Stomach (tissue), 4 donors: ENCODE data around the gene NEK6.

Source experiments
- EP300 ChIP-seq: sonication (generic); formaldehyde crosslinking; IDR thresholded peaks from one replicate; pipeline ENCODE4 v1.6.1; 2017; ENCODE audit warnings: antibody characterized with exemption
- POLR2A ChIP-seq, 4 donors: fragments of 450-650 bp; IDR thresholded peaks; one replicate each; pipeline ENCODE4 v1.6.1; 2016; ENCODE audit warnings: antibody characterized with exemption in 4 of 4, control low read depth in 2 of 4, mild to moderate bottlenecking in 1 of 4, moderate library complexity in 1 of 4
- POLR2AphosphoS5 ChIP-seq, 3 donors: sonication (generic); formaldehyde crosslinking; IDR thresholded peaks; one replicate each; pipeline ENCODE4 v1.6.1; 2016; ENCODE audit warnings: antibody characterized with exemption in 3 of 3
- TF ChIP-seq, protein P1 (sequence below), 7 experiments: fragments of 450-650 bp in 4 of 7; fragments of 200-600 bp in 3 of 7; sonication (generic) in 3 of 7; IDR thresholded peaks; one replicate each; pipeline ENCODE4 v1.5.1; 2016 to 2019; ENCODE audit warnings: antibody characterized with exemption in 7 of 7, control low read depth in 2 of 7, mild to moderate bottlenecking in 1 of 7

DNA sequence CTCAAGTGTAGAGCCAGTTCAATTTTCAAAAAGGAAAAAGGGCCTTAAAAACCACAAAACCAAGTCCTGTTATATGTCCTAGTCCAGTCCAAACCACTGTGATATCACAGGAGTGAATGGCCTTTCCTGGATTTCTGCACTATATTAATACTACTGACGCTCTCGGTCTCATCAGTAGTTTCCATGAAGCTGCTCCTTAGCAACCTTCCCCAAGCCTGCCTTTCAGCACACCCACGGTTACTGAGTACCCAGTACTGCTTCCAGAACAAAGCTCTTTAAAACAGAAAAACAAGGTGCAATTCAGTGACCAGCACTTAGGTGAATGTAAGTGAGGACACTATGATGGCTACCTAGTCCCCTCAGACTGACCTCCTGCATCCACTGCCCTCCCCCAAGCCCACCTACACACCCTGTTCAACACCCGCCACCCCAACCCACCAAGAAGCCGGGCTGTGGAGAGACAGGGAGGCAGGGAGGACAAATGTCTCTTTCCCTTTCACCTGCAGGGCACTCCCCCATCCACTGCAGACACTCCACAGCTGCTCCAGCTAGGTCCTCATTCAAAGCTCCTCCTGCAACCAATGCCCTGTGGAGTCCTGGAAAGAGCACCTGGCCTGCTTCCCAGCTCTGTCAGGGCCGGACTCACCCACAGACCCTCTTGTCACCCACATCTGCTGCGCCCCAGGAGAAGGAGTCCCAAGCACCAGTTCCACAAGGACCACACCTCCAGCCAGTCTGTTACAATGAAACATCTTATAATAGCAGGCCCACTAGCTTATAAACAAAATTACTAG lies 131.6 kb downstream of the NEK6 start:
- TF ChIP-seq, protein P1, sequence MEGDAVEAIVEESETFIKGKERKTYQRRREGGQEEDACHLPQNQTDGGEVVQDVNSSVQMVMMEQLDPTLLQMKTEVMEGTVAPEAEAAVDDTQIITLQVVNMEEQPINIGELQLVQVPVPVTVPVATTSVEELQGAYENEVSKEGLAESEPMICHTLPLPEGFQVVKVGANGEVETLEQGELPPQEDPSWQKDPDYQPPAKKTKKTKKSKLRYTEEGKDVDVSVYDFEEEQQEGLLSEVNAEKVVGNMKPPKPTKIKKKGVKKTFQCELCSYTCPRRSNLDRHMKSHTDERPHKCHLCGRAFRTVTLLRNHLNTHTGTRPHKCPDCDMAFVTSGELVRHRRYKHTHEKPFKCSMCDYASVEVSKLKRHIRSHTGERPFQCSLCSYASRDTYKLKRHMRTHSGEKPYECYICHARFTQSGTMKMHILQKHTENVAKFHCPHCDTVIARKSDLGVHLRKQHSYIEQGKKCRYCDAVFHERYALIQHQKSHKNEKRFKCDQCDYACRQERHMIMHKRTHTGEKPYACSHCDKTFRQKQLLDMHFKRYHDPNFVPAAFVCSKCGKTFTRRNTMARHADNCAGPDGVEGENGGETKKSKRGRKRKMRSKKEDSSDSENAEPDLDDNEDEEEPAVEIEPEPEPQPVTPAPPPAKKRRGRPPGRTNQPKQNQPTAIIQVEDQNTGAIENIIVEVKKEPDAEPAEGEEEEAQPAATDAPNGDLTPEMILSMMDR (IDR thresholded peaks at IDR 0.05) = no peak
- no peak for TF ChIP-seq POLR2A (IDR thresholded peaks at IDR 0.05)
- TF ChIP-seq POLR2AphosphoS5 (IDR thresholded peaks at IDR 0.05) = no peak
- TF ChIP-seq EP300 = no peak
